ENCODE measurements around the gene PRDX5.

GRCh38 chr11:64349404-64349803, 31.5 kb downstream of the PRDX5 start:
- TF ChIP-seq CTCF (IDR thresholded peaks at IDR 0.05; ENCODE audit: insufficient read depth, low read length) (no peak), POLR2AphosphoS5 (IDR thresholded peaks at IDR 0.05; ENCODE audit: low read depth) (no peak), GABPA (IDR thresholded peaks at IDR 0.05; ENCODE audit: low read depth) (no peak), REST (IDR thresholded peaks at IDR 0.05; ENCODE audit: insufficient replicate concordance, low read depth) (no peak)

Measured in HL-60 (cell line).